NCI-H1694 treated with DMSO at 0.1 percent for 48 hours (cell line): Measurements from ENCODE around the gene ATG10.
A peak's percentile ranks its signal among the peaks of the same experiment; 100 is the strongest.
"Not testable (repeated sequence)": the region's sequence is repeated elsewhere in the genome, so short reads cannot be mapped to it uniquely, and the experiment has no call there.

Experiments
- DNase-seq: peaks from one replicate; lab custom pipeline; 2025; lab: John Stamatoyannopoulos, UW

Gene ATG10

GRCh38 chr5:81982172-81982685, 10.4 kb downstream of the ATG10 start:
- not testable (repeated sequence) for DNase-seq

- not testable (repeated sequence) for DNase-seq
Observed at GRCh38 chr5:81983148-81983547, 11.3 kb downstream of the ATG10 start.

- not testable (repeated sequence) for DNase-seq
Observed at GRCh38 chr5:81983563-81983962, 11.7 kb downstream of the ATG10 start.

GRCh38 chr5:81986126-81986525, 14.3 kb downstream of the ATG10 start:
- no peak for DNase-seq

GRCh38 chr5:81989204-81989603, 17.4 kb downstream of the ATG10 start:
- DNase-seq: no peak

- DNase-seq: no peak
Observed at GRCh38 chr5:81994679-81995078, 22.9 kb downstream of the ATG10 start.

GRCh38 chr5:81995407-81995806, 23.6 kb downstream of the ATG10 start:
- no peak for DNase-seq

GRCh38 chr5:82004511-82004910, 32.7 kb downstream of the ATG10 start:
- no peak for DNase-seq

- DNase-seq: not testable (repeated sequence)
Observed at GRCh38 chr5:82009869-82010268, 38.0 kb downstream of the ATG10 start.

GRCh38 chr5:82010696-82011095, 38.9 kb downstream of the ATG10 start:
- no peak for DNase-seq

- no peak for DNase-seq
Observed at GRCh38 chr5:82011761-82012160, 39.9 kb downstream of the ATG10 start.

- DNase-seq: not testable (repeated sequence)
Observed at GRCh38 chr5:82014644-82015043, 42.8 kb downstream of the ATG10 start.

GRCh38 chr5:82018462-82018861, 46.6 kb downstream of the ATG10 start:
- peak; percentile 86 for DNase-seq

- DNase-seq: peak; percentile 83
Observed at GRCh38 chr5:82019342-82020138, 47.7 kb downstream of the ATG10 start.

- no peak for DNase-seq
Observed at GRCh38 chr5:82022499-82022898, 50.7 kb downstream of the ATG10 start.

- no peak for DNase-seq
Observed at GRCh38 chr5:82023644-82024043, 51.8 kb downstream of the ATG10 start.

- peak; percentile 3 for DNase-seq
Observed at GRCh38 chr5:82031220-82032119, 59.6 kb downstream of the ATG10 start.

- DNase-seq: not testable (repeated sequence)
Observed at GRCh38 chr5:82042894-82043293, 71.1 kb downstream of the ATG10 start.

GRCh38 chr5:82044010-82044409, 72.2 kb downstream of the ATG10 start:
- no peak for DNase-seq

- DNase-seq: no peak
Observed at GRCh38 chr5:82045554-82046275, 73.9 kb downstream of the ATG10 start.

GRCh38 chr5:82046276-82046647, 74.4 kb downstream of the ATG10 start:
- DNase-seq: no peak

- no peak for DNase-seq
Observed at GRCh38 chr5:82050955-82051354, 79.1 kb downstream of the ATG10 start.
